Fibroblast of lung (primary cell): ENCODE results near the gene DRC7. TPM values are rescaled to one million over a fixed set of nuclear protein-coding genes. Genes with fewer than 3 reads are reported as not detected.

Source experiments
- DNase-seq, 2 donors: peaks; one replicate each; pipeline versions ENCODE4 v3.0.0 to v3.0.0-alpha.2; 2010; ENCODE audit warnings: low read depth in 2 of 2
- H2AFZ ChIP-seq: 2 replicates; pipeline ENCODE4 v1.5.1; 2012; ENCODE audit warnings: low read length, control low read depth, inconsistent platforms
- H3K27ac ChIP-seq: 2 replicates; pipeline ENCODE4 v1.5.1; 2011; ENCODE audit warnings: low read length, control low read depth; ENCODE audit not compliant: insufficient read depth
- H3K27me3 ChIP-seq: 2 replicates; pipeline ENCODE4 v1.5.1; 2011; ENCODE audit warnings: mild to moderate bottlenecking, low read length; ENCODE audit not compliant: control insufficient read depth, insufficient read depth
- H3K36me3 ChIP-seq: 2 replicates; pipeline ENCODE4 v1.5.1; 2011; ENCODE audit warnings: low read length; ENCODE audit not compliant: control insufficient read depth, insufficient read depth
- H3K4me1 ChIP-seq: 2 replicates; pipeline ENCODE4 v1.5.1; 2011; ENCODE audit warnings: low read length; ENCODE audit not compliant: control insufficient read depth, insufficient read depth; ENCODE audit errors: extremely low read depth
- H3K4me2 ChIP-seq: 2 replicates; pipeline ENCODE4 v1.5.1; 2011; ENCODE audit warnings: low read length, control low read depth; ENCODE audit not compliant: insufficient read depth; ENCODE audit errors: extremely low read depth
- H3K4me3 ChIP-seq, 4 experiments: fragments of 200-600 bp in 1 of 4; sonication (generic) in 1 of 4; replicated peaks in 1 of 4; 2 replicates each; pipeline ENCODE4 v1.5.1; 2011 to 2016; ENCODE audit warnings: low read length in 4 of 4, low read depth in 3 of 4, mild to moderate bottlenecking in 3 of 4, control low read depth in 2 of 4, inconsistent platforms in 1 of 4, mixed read lengths in 1 of 4; ENCODE audit not compliant: insufficient read depth in 1 of 4; ENCODE audit errors: control extremely low read depth in 1 of 4
- H3K79me2 ChIP-seq: 2 replicates; pipeline ENCODE4 v1.5.1; 2012; ENCODE audit warnings: mild to moderate bottlenecking, low read length, inconsistent platforms; ENCODE audit not compliant: control insufficient read depth, insufficient read depth
- H3K9ac ChIP-seq: 2 replicates; pipeline ENCODE4 v1.5.1; 2011; ENCODE audit warnings: mild to moderate bottlenecking, low read length, control low read depth; ENCODE audit not compliant: insufficient read depth
- H3K9me3 ChIP-seq: 2 replicates; pipeline ENCODE4 v1.5.1; 2012; ENCODE audit warnings: low read depth, low read length; ENCODE audit not compliant: control insufficient read depth, insufficient read depth
- H4K20me1 ChIP-seq: 2 replicates; pipeline ENCODE4 v1.5.1; 2011; ENCODE audit warnings: low read length; ENCODE audit not compliant: control insufficient read depth, insufficient read depth; ENCODE audit errors: extremely low read depth
- CTCF ChIP-seq, 2 donors: IDR thresholded peaks in 1 of 2; conservative IDR thresholded peaks in 1 of 2; 1 replicate in 1 of 2; 2 replicates in 1 of 2; pipeline ENCODE4 v1.5.1; 2011 to 2012; ENCODE audit warnings: low read length in 2 of 2, control low read depth in 1 of 2, inconsistent platforms in 1 of 2, low read depth in 1 of 2, mild to moderate bottlenecking in 1 of 2
- EZH2 ChIP-seq: IDR thresholded peaks from 2 replicates; pipeline ENCODE4 v1.5.1; 2012; ENCODE audit warnings: low read length, control low read depth, mild to moderate bottlenecking; ENCODE audit errors: missing control alignments
- polyA plus RNA-seq, 2 donors: library from polyadenylated mRNA; depleted of rRNA in 1 of 2; stranded (reverse) in 1 of 2; unstranded in 1 of 2; fragments of >200 nt; gene quantifications; 2 replicates each; pipeline ENCODE4 v1.2.1, GENCODE V29; 2011 to 2012; ENCODE audit warnings: missing spikeins in 1 of 2
- total RNA-seq: library from RNA; depleted of rRNA; stranded (reverse); fragments of >200 nt; gene quantifications from 2 replicates; pipeline ENCODE4 v1.2.1, GENCODE V29; 2014

The DRC7 gene
- total and polyA plus RNA-seq, 2 donors (not counting 1 experiment from before 2014, with no cell fraction given), result not detected

- peak overlapping the region; percentile 99 for H3K4me2 ChIP-seq
Measured at GRCh38 chr16:57734308-57734924, 39.8 kb downstream of the DRC7 start.

GRCh38 chr16:57734925-57735754 is 40.5 kb downstream of the DRC7 start:
- Histone ChIP-seq H3K79me2 (peaks cover 1% of the 10 kb centered on the region), H3K36me3 (no peaks in the 10 kb centered on the region), H3K27ac (peak overlapping the region; percentile 94), H3K27me3 (no peaks in the 10 kb centered on the region), H3K4me1 (peaks cover 13% of the 10 kb centered on the region), H3K4me3 (peak overlapping the region; percentile 86 to 90 (median 89)), H3K9ac (peak overlapping the region; percentile 90), H3K9me3 (no peaks in the 10 kb centered on the region), H3K4me2 (peak overlapping the region; percentile 99), H4K20me1 (no peaks in the 10 kb centered on the region), H2AFZ (peak overlapping the region; percentile 89)
- DNase-seq, result peak; percentile 100
- TF ChIP-seq EZH2 (no peak), CTCF (conservative IDR thresholded peaks at IDR 0.05 in 1 of 2, IDR thresholded peaks at IDR 0.05 in 1 of 2; ENCODE audit: low read depth in 1 of 2, low read length in 2 of 2) (no peak)

More at GRCh38 chr16:57734308-57734924, 39.8 kb downstream of the DRC7 start:
- DNase-seq, result no peak
- Histone ChIP-seq H3K79me2 (peaks cover 1% of the 10 kb centered on the region), H3K4me3 (peak overlapping the region; percentile 86 to 90 (median 89)), H3K9ac (peak overlapping the region; percentile 90), H4K20me1 (no peaks in the 10 kb centered on the region), H3K27me3 (no peaks in the 10 kb centered on the region), H3K9me3 (no peaks in the 10 kb centered on the region), H2AFZ (peak overlapping the region; percentile 89), H3K4me1 (peaks cover 13% of the 10 kb centered on the region), H3K27ac (peak overlapping the region; percentile 94), H3K36me3 (no peaks in the 10 kb centered on the region)
- TF ChIP-seq CTCF (conservative IDR thresholded peaks at IDR 0.05 in 1 of 2, IDR thresholded peaks at IDR 0.05 in 1 of 2; ENCODE audit: low read depth in 1 of 2, low read length in 2 of 2), result no peak

- H3K36me3 ChIP-seq, result no peaks in the 10 kb centered on the region
- TF ChIP-seq EZH2 (no peak), CTCF (conservative IDR thresholded peaks at IDR 0.05 in 1 of 2, IDR thresholded peaks at IDR 0.05 in 1 of 2; ENCODE audit: low read depth in 1 of 2, low read length in 2 of 2) (no peak)
- peaks cover 13% of the 10 kb centered on the region for H3K4me1 ChIP-seq
- H3K27ac ChIP-seq, result peak within 1 kb of the TSS; percentile 94
- no peaks in the 10 kb centered on the region for H4K20me1 ChIP-seq
- DNase-seq, result no peak
- no peaks in the 10 kb centered on the region for H3K27me3 ChIP-seq
- H3K79me2 ChIP-seq, result peaks cover 1% of the 10 kb centered on the region
- peak within 1 kb of the TSS; percentile 89 for H2AFZ ChIP-seq
- peak within 1 kb of the TSS; percentile 86 to 90 (median 89) for H3K4me3 ChIP-seq
- H3K9ac ChIP-seq, result peak within 1 kb of the TSS; percentile 90
- H3K9me3 ChIP-seq, result no peaks in the 10 kb centered on the region
- peak within 1 kb of the TSS; percentile 99 for H3K4me2 ChIP-seq
Measured at GRCh38 chr16:57735755-57736418, 41.3 kb downstream of the DRC7 start, which contains the start of gene KATNB1. Gene KATNB1 (plus strand): TSS chr16:57735770. CDS start chr16:57737244, 1,474 bp downstream.
